ENCODE measurements around the gene AGFG2. TPM values are rescaled to one million over a fixed set of nuclear protein-coding genes. Genes with fewer than 3 reads are reported as not detected.

AGFG2 gene
- total and polyA plus RNA-seq, 2 of the 13 experiments (the other 11 are each of a cell fraction or from before 2014, with no cell fraction given), result 125 to 132 TPM

GRCh38 chr7:100568896-100569844, 30.2 kb downstream of the AGFG2 start (continued):
- TF ChIP-seq, protein P1, sequence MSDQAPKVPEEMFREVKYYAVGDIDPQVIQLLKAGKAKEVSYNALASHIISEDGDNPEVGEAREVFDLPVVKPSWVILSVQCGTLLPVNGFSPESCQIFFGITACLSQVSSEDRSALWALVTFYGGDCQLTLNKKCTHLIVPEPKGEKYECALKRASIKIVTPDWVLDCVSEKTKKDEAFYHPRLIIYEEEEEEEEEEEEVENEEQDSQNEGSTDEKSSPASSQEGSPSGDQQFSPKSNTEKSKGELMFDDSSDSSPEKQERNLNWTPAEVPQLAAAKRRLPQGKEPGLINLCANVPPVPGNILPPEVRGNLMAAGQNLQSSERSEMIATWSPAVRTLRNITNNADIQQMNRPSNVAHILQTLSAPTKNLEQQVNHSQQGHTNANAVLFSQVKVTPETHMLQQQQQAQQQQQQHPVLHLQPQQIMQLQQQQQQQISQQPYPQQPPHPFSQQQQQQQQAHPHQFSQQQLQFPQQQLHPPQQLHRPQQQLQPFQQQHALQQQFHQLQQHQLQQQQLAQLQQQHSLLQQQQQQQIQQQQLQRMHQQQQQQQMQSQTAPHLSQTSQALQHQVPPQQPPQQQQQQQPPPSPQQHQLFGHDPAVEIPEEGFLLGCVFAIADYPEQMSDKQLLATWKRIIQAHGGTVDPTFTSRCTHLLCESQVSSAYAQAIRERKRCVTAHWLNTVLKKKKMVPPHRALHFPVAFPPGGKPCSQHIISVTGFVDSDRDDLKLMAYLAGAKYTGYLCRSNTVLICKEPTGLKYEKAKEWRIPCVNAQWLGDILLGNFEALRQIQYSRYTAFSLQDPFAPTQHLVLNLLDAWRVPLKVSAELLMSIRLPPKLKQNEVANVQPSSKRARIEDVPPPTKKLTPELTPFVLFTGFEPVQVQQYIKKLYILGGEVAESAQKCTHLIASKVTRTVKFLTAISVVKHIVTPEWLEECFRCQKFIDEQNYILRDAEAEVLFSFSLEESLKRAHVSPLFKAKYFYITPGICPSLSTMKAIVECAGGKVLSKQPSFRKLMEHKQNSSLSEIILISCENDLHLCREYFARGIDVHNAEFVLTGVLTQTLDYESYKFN (CRISPR knock-in tag; conservative IDR thresholded peaks at IDR 0.05), result peak; percentile 57
- 0 out of 4 replicates have a peak, but pooled peaks of 1 of the 2 experiments have one; percentile 30 for TF ChIP-seq EP300 (IDR thresholded peaks at IDR 0.05; ENCODE audit: low read depth in 2 of 2, low read length in 2 of 2)
- TF ChIP-seq EP300 (CRISPR knock-in tag; IDR thresholded peaks at IDR 0.05; ENCODE audit: borderline replicate concordance), result no peak
- TF ChIP-seq ELF3 (CRISPR knock-in tag; IDR thresholded peaks at IDR 0.05), result peak; percentile 50
- TF ChIP-seq BCL6 (CRISPR knock-in tag; IDR thresholded peaks at IDR 0.05), result 0 out of 2 replicates have a peak, but pooled peaks have one; percentile 31
- peak; percentile 57 for TF ChIP-seq FOXA3 (CRISPR knock-in tag; IDR thresholded peaks at IDR 0.05)
- TF ChIP-seq, protein P2, sequence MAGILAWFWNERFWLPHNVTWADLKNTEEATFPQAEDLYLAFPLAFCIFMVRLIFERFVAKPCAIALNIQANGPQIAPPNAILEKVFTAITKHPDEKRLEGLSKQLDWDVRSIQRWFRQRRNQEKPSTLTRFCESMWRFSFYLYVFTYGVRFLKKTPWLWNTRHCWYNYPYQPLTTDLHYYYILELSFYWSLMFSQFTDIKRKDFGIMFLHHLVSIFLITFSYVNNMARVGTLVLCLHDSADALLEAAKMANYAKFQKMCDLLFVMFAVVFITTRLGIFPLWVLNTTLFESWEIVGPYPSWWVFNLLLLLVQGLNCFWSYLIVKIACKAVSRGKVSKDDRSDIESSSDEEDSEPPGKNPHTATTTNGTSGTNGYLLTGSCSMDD (CRISPR knock-in tag; IDR thresholded peaks at IDR 0.05), result no peak
- TF ChIP-seq, protein P3, sequence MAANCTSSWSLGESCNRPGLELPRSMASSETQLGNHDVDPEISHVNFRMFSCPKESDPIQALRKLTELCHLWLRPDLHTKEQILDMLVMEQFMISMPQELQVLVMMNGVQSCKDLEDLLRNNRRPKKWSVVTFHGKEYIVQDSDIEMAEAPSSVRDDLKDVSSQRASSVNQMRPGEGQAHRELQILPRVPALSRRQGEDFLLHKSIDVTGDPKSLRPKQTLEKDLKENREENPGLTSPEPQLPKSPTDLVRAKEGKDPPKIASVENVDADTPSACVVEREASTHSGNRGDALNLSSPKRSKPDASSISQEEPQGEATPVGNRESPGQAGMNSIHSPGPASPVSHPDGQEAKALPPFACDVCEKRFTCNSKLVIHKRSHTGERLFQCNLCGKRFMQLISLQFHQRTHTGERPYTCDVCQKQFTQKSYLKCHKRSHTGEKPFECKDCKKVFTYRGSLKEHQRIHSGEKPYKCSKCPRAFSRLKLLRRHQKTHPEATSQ (CRISPR knock-in tag; IDR thresholded peaks at IDR 0.05; ENCODE audit: borderline replicate concordance), result peak; percentile 87; the same call in 1 of the 2 replicates
- TF ChIP-seq TFDP2 (CRISPR knock-in tag; IDR thresholded peaks at IDR 0.05), result no peak
- TF ChIP-seq CEBPG (CRISPR knock-in tag; IDR thresholded peaks at IDR 0.05), result peak; percentile 49
- peak; percentile 87 for TF ChIP-seq ZNF777 (CRISPR knock-in tag; IDR thresholded peaks at IDR 0.05)
- no peak; the same call in 1 of the 2 replicates for TF ChIP-seq JUND (CRISPR knock-in tag; IDR thresholded peaks at IDR 0.05)
- 0 out of 2 replicates have a peak, but pooled peaks have one; percentile 15 for TF ChIP-seq ZNF557 (CRISPR knock-in tag; IDR thresholded peaks at IDR 0.05)
- TF ChIP-seq GATAD2A (CRISPR knock-in tag; IDR thresholded peaks at IDR 0.05), result 0 out of 2 replicates have a peak, but pooled peaks have one; percentile 38
- TF ChIP-seq SMC3 (IDR thresholded peaks at IDR 0.05; ENCODE audit: low read length), result peak; percentile 25; the same call in 1 of the 2 replicates
- no peak for TF ChIP-seq ZNF484 (CRISPR knock-in tag; IDR thresholded peaks at IDR 0.05; ENCODE audit: borderline replicate concordance, low read depth)
- 0 out of 2 replicates have a peak, but pooled peaks have one; percentile 63 for TF ChIP-seq TIGD3 (CRISPR knock-in tag; IDR thresholded peaks at IDR 0.05; ENCODE audit: borderline replicate concordance)
- TF ChIP-seq, protein P4, sequence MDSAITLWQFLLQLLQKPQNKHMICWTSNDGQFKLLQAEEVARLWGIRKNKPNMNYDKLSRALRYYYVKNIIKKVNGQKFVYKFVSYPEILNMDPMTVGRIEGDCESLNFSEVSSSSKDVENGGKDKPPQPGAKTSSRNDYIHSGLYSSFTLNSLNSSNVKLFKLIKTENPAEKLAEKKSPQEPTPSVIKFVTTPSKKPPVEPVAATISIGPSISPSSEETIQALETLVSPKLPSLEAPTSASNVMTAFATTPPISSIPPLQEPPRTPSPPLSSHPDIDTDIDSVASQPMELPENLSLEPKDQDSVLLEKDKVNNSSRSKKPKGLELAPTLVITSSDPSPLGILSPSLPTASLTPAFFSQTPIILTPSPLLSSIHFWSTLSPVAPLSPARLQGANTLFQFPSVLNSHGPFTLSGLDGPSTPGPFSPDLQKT (CRISPR knock-in tag; IDR thresholded peaks at IDR 0.05; ENCODE audit: borderline replicate concordance), result 0 out of 2 replicates have a peak, but pooled peaks have one; percentile 46
